PC-3 (cell line): Measurements from ENCODE around the gene RDX. TPM values are rescaled to one million over a fixed set of nuclear protein-coding genes. Genes with fewer than 3 reads are reported as not detected.
A peak's percentile ranks its signal among the peaks of the same experiment; 100 is the strongest.

ENCODE experiments used
- ATAC-seq: fragments of 200-7000 bp; cut with Tn5 transposase; 2 replicates; pipeline ENCODE4 v1.9.1; 2020; ENCODE audit warnings: mild to moderate bottlenecking, moderate library complexity
- BruUV-seq: library from RNA; stranded (reverse); fragments of 400-500 nt; replicated peaks from 2 replicates; lab custom pipeline; 2021; lab: Mats Ljungman, UMichigan
- CTCF ChIA-PET: fragments of 300-600 bp; sonication (Branson Sonifier 250); formaldehyde crosslinking; loops from one replicate; lab custom pipeline; 2022; ENCODE audit warnings: antibody characterized with exemption; lab: Charles Lee
- POLR2A ChIA-PET: fragments of 300-600 bp; sonication (Branson Sonifier 250); formaldehyde crosslinking; loops from one replicate; lab custom pipeline; 2022; ENCODE audit warnings: antibody characterized with exemption; ENCODE audit not compliant: unreplicated experiment; lab: Charles Lee
- DNase-seq: peaks from one replicate; pipeline ENCODE4 v3.0.0-alpha.2; 2015
- H2AFZ ChIP-seq: fragments of 300-600 bp; sonication (generic); 2 replicates; pipeline ENCODE4 v1.6.0; 2016; ENCODE audit warnings: antibody characterized with exemption, low read length
- H3F3A ChIP-seq: fragments of 300-600 bp; sonication (generic); one replicate; pipeline ENCODE4 v1.6.0; 2017; ENCODE audit warnings: antibody characterized with exemption, low read length, control low read depth, mild to moderate bottlenecking; ENCODE audit not compliant: unreplicated experiment
- H3K27ac ChIP-seq: fragments of 300-600 bp; sonication (generic); 2 replicates; pipeline ENCODE4 v1.5.1; 2016; ENCODE audit warnings: mild to moderate bottlenecking, low read length
- H3K27me3 ChIP-seq: fragments of 300-600 bp; sonication (generic); 2 replicates; pipeline ENCODE4 v1.6.1; 2016; ENCODE audit warnings: low read length, mixed read lengths
- H3K36me3 ChIP-seq: fragments of 300-600 bp; sonication (generic); 2 replicates; pipeline ENCODE4 v1.6.1; 2016; ENCODE audit warnings: low read depth, mixed run types, low read length, mixed read lengths
- H3K4me1 ChIP-seq: fragments of 300-600 bp; sonication (generic); 2 replicates; pipeline ENCODE4 v1.5.1; 2016; ENCODE audit warnings: low read length; ENCODE audit not compliant: insufficient read depth
- H3K4me2 ChIP-seq: fragments of 300-600 bp; sonication (generic); 2 replicates; pipeline ENCODE4 v1.6.0; 2016; ENCODE audit warnings: low read length
- H3K4me3 ChIP-seq: fragments of 300-600 bp; sonication (generic); 2 replicates; pipeline ENCODE4 v1.5.1; 2016; ENCODE audit warnings: mild to moderate bottlenecking, low read length, mixed read lengths
- H3K79me2 ChIP-seq: fragments of 300-600 bp; sonication (generic); 2 replicates; pipeline ENCODE4 v1.6.1; 2017; ENCODE audit warnings: low read length, mixed read lengths
- H3K9ac ChIP-seq: fragments of 300-600 bp; sonication (generic); 2 replicates; pipeline ENCODE4 v1.6.0; 2016; ENCODE audit warnings: mild to moderate bottlenecking, low read length
- H3K9me2 ChIP-seq: fragments of 300-600 bp; sonication (generic); replicated peaks from 2 replicates; pipeline ENCODE4 v1.6.1; 2016; ENCODE audit warnings: mixed run types, low read length, mixed read lengths
- H3K9me3 ChIP-seq: fragments of 300-600 bp; sonication (generic); 2 replicates; pipeline ENCODE4 v1.6.1; 2016; ENCODE audit warnings: low read length, mixed read lengths
- H4K20me1 ChIP-seq: fragments of 300-600 bp; sonication (generic); 2 replicates; pipeline ENCODE4 v1.6.1; 2016; ENCODE audit warnings: low read length, mixed read lengths
- CTCF ChIP-seq: fragments of 300-600 bp; sonication (generic); conservative IDR thresholded peaks from 2 replicates; pipeline ENCODE4 v1.5.1; 2017; ENCODE audit warnings: antibody characterized with exemption, low read depth, mild to moderate bottlenecking, low read length
- EZH2 ChIP-seq: fragments of 300-600 bp; sonication (generic); IDR thresholded peaks from one replicate; pipeline ENCODE4 v1.6.1; 2017; ENCODE audit warnings: antibody characterized with exemption, mild to moderate bottlenecking, low read length; ENCODE audit not compliant: unreplicated experiment
- EZH2phosphoT487 ChIP-seq: fragments of 300-600 bp; sonication (generic); IDR thresholded peaks from 2 replicates; pipeline ENCODE4 v1.6.1; 2018; ENCODE audit warnings: mild to moderate bottlenecking, antibody characterized with exemption, low read length, borderline replicate concordance
- intact Hi-C: fragments of 100-400 bp; cut with micrococcal nuclease; formaldehyde crosslinking; loops from 2 replicates; pipeline ENCODE4 v1.9.0; 2023
- total RNA-seq: library from RNA; depleted of rRNA; stranded (reverse); fragments of >200 nt; gene quantifications from 2 replicates; pipeline ENCODE4 v1.2.3, GENCODE V29; 2014

Gene RDX
- total RNA-seq, 1 experiment from 2014 or later = 86.2 TPM

- Histone ChIP-seq H3K9me3 (no peaks in the 10 kb centered on the region), H4K20me1 (no peaks in the 10 kb centered on the region), H3K4me3 (no peak overlapping the region), H3K27me3 (no peaks in the 10 kb centered on the region), H2AFZ (no peak overlapping the region), H3K27ac (no peak overlapping the region), H3K9ac (no peak overlapping the region), H3K4me2 (no peak overlapping the region), H3F3A (no peaks in the 10 kb centered on the region), H3K79me2 (no peaks in the 10 kb centered on the region), H3K36me3 (no peaks in the 10 kb centered on the region), H3K9me2 (no peaks in the 10 kb centered on the region), H3K4me1 (peaks cover 14% of the 10 kb centered on the region)
- DNase-seq (no peak), ATAC-seq (no peak)
- no TSS peak for BruUV-seq
- ChIA-PET CTCF (no interaction called here), POLR2A (no interaction called here)
- TF ChIP-seq EZH2phosphoT487 (no peak), EZH2 (no peak), CTCF (no peak)
- intact Hi-C loops = no loop called here
Measured at GRCh38 chr11:110327508-110327907, 31.1 kb upstream of the RDX start.

GRCh38 chr11:110323786-110324185 is 27.4 kb upstream of the RDX start:
- H3K9ac ChIP-seq = no peak overlapping the region
- intact Hi-C loops = no loop called here
- H3K4me3 ChIP-seq = no peak overlapping the region
- H3K27me3 ChIP-seq = no peaks in the 10 kb centered on the region
- H3K9me2 ChIP-seq = no peaks in the 10 kb centered on the region
- TF ChIP-seq EZH2phosphoT487 = no peak
- no peak for TF ChIP-seq CTCF
- no peak for TF ChIP-seq EZH2
- no peaks in the 10 kb centered on the region for H4K20me1 ChIP-seq
- no TSS peak for BruUV-seq
- ChIA-PET CTCF (no interaction called here), POLR2A (no interaction called here)
- H3K4me2 ChIP-seq = no peak overlapping the region
- ATAC-seq (no peak), DNase-seq (no peak)
- H3F3A ChIP-seq = no peaks in the 10 kb centered on the region
- no peaks in the 10 kb centered on the region for H3K9me3 ChIP-seq
- peaks cover 7% of the 10 kb centered on the region for H3K4me1 ChIP-seq
- H3K79me2 ChIP-seq = no peaks in the 10 kb centered on the region
- no peak overlapping the region for H3K27ac ChIP-seq
- no peak overlapping the region for H2AFZ ChIP-seq
- no peaks in the 10 kb centered on the region for H3K36me3 ChIP-seq

- Histone ChIP-seq H2AFZ (0 out of 2 replicates have a peak overlapping the region, but pooled peaks have one; percentile 5), H3K27ac (no peak overlapping the region)
Measured at GRCh38 chr11:110319501-110319900, 23.1 kb upstream of the RDX start.

More at GRCh38 chr11:110319501-110319900, 23.1 kb upstream of the RDX start:
- H3K4me1 ChIP-seq = peaks cover 8% of the 10 kb centered on the region; the same call in 1 of the 2 replicates
- H3K4me3 ChIP-seq = no peak overlapping the region
- H3K9me2 ChIP-seq = no peaks in the 10 kb centered on the region
- no peak overlapping the region for H3K4me2 ChIP-seq
- CTCF ChIA-PET = no interaction called here
- POLR2A ChIA-PET = no interaction called here
- no TSS peak for BruUV-seq
- intact Hi-C loops = no loop called here
- H3K9me3 ChIP-seq = no peaks in the 10 kb centered on the region
- H3K36me3 ChIP-seq = no peaks in the 10 kb centered on the region
- ATAC-seq (no peak; the same call in 1 of the 2 replicates), DNase-seq (no peak)
- no peaks in the 10 kb centered on the region for H3F3A ChIP-seq
- no peak overlapping the region for H3K9ac ChIP-seq
- no peaks in the 10 kb centered on the region for H3K79me2 ChIP-seq
- TF ChIP-seq EZH2phosphoT487 = no peak
- no peak for TF ChIP-seq CTCF
- TF ChIP-seq EZH2 = no peak
- H3K27me3 ChIP-seq = no peaks in the 10 kb centered on the region
- no peaks in the 10 kb centered on the region for H4K20me1 ChIP-seq
